HUDEP-2 (cell line): ENCODE measurements around the gene EMC6.
"Not testable (repeated sequence)": the region's sequence is repeated elsewhere in the genome, so short reads cannot be mapped to it uniquely, and the experiment has no call there.

Source experiments
- DNase-seq, 76 experiments: peaks; one replicate each; lab custom pipeline; 2025; ENCODE audit not compliant: unreplicated experiment in 76 of 76; lab: John Stamatoyannopoulos, UW

The EMC6 gene

DNA sequence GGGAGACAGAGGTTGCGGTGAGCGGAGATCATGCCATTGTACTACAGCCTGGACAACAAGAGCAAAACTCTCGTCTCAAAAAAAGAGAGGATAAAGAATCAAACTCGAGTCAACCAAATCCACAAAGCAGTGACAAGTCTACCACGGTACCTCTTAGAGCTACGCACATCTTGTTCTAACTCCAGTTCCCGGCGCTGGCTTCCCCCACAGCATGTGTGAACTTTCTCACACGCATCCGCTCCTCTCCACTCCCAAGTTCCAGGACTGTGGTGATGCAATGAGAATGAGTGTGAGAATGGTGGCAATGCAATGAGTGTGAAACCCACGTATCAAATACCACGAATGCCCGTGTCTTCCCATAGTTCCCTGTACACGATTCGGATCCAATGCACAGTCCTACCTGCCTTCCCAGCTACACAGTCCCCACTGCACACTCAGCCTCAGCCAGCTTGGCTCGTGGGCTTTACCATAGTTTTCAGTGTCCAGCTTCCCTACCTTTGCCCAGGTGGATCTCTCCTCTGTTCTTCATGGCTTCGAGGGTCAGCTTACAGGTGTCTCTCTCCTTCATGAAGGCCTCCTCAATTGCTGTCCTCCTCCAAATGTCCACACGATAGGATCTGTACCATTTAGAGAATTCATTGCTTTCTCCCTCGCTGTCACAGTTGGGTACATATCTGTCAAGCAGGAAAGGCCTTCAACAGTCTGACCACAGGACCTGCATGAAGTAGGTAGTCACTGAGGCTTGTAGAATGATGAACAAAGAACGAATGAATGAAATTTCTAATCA is 36.5 kb downstream of the EMC6 start:
- no peak for DNase-seq

DNA sequence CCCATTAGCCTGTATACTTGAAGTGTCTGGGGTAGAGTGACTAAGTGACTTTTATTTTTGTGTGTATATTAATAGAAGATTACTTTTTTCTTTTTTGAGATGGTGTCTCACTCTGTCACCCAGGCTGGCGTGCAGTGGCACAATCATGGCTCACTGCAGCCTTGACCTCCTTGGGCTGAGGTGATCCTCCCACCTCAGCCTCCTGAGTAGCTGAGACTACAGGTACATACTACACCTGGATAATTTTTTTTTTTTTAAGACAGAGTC is 37.0 kb downstream of the EMC6 start:
- not testable (repeated sequence) for DNase-seq

DNA sequence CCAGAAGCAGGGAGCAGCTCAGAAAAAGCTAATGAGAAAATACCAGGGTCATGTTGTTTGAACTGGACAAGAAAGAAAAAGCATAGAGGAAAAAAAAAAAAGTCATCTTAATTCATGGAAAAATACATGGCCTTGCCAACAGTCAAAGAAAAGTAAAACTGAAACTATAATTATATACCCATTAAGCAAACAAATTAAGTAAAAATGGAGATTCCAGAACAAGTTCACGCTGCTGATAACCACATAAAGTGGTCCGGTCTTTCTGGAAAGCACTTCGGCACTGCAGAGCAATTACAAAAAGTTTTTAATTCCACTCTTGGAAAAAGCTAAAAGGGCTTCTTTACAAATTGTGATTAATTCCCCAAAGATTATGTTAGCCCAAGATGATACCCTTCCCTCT is 39.8 kb downstream of the EMC6 start:
- no peak for DNase-seq

DNA sequence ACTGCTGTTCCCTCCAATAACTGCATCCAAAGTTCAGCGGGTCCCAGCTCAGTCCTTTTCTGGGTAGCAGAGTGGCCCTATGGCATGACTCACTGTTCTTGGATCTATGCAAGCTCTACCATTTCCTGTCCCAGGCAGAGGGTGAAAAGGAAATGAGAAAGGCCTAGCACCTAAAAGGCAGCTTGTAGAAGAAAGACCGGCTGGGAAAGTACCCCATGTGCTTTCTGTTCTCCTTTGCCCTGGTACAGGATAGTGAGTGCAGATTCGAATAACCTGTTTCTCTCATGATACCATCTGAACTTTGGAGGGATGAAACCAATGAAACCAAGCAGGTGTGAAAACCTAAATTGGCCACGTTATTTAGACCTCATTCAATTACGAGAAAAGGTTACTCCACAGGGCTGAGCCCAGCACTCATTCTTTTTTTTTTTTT is 42.4 kb downstream of the EMC6 start:
- DNase-seq: peak in 7 of 76 experiments; percentile 10 to 39 (median 17)

DNA sequence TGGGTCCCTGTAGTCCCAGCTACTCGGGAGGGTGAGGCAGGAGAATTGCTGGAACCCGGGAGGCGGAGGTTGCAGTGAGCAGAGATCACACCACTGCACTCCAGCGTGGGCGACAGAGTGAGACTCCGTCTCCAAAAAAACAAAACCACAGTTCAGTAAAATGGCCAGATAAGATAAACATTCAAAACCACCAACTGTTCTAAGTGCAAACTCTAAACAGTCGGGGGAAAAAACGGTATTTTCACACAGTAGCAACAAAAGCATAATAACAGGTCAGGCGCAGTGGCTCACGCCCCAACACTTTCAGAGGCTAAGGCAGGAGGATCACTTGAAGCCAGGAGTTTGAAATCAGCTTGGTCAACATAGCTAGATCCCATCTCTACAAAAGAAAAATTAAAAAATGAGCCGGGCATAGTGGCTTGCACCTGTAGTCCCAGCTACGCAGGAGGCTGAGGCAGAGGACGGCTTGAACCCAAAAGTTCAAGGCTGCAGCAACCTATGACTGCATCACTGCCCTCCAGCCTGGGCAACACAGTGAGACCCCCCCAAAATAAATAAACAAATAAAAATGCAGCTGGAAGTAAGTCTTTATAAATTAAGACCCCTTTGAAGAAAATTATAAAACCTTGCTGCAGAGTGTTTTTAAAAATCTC is 44.3 kb downstream of the EMC6 start:
- DNase-seq: peak in 63 of 76 experiments; percentile 10 to 87 (median 59)

DNA sequence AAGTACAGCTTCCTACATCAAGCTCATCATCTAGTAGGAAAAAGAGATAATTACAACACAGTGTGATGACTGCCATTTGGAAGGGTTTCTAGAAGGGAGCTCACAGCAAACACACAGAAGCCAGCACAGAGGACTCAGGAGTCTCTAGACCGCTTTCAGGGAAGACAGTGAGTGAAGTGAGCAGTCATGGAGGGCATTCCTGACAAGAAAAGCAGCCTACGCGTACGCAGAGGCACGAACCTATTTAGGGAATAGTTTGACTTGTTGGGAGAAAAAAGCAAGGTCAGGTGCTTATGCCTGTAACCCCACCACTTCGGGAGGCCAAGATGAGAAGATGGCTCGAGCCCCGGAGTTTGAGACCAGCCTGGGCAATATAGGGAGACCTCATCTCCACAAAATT is 46.7 kb downstream of the EMC6 start:
- no peak for DNase-seq

DNA sequence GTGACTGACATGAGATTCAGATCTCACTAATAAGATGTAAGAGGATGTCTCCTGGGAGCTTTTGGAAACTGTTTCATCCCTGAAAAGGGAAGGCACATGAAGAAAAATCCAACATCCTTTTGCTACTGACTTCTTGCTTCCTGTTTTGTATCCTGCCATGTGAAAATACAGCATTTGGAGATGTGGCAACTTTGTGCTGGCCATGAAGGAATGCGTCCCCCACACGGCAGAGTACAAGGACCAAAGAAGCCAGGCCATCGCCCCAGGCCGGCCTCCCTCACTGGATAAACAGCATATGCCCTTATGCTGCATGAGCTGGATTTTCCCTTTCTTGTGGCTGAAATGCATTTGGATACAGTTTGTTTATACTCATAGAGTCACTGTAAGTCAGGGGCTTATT is 49.6 kb downstream of the EMC6 start:
- DNase-seq: no peak

DNA sequence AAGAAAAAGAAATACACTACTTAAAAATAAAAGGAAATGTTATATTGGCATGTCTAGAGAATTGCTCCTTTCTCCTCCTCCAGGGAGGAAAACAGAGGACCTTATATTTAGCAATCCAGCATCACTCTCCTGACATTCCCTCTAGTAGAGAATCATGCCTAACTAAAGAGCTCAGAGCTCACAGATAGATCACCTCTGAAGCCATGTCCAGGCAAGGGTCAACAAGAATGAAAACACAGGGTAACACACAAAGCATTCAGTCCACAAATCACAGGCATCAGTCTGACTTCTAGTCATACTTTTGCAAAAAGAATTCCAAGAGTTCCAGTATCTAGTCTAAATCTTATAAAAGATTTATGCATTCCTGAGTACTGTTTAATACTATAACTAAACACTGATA is 50.7 kb downstream of the EMC6 start:
- no peak for DNase-seq
